Caco-2 (cell line): ENCODE results near the gene AOC3. TPM values are rescaled to one million over a fixed set of nuclear protein-coding genes. Genes with fewer than 3 reads are reported as not detected.
"Not testable (repeated sequence)": the region's sequence is repeated elsewhere in the genome, so short reads cannot be mapped to it uniquely, and the experiment has no call there.

Source experiments
- BruUV-seq: library from RNA; stranded (reverse); fragments of 400-500 nt; replicated peaks from 2 replicates; lab custom pipeline; 2021; lab: Mats Ljungman, UMichigan
- CTCF ChIA-PET: fragments of 300-600 bp; sonication (Branson Sonifier 250); formaldehyde crosslinking; loops from one replicate; lab custom pipeline; 2022; ENCODE audit warnings: antibody characterized with exemption; lab: Charles Lee
- POLR2A ChIA-PET: fragments of 300-600 bp; sonication (Branson Sonifier 250); formaldehyde crosslinking; loops from one replicate; lab custom pipeline; 2022; ENCODE audit warnings: antibody characterized with exemption; lab: Charles Lee
- DNase-seq, 2 experiments: peaks; one replicate each; pipeline versions ENCODE4 v3.0.0 to v3.0.0-alpha.2; 2020 to 2022
- H3K27me3 ChIP-seq: replicated peaks from 2 replicates; pipeline ENCODE4 v1.6.0; 2011; ENCODE audit warnings: low read length; ENCODE audit not compliant: control insufficient read depth, insufficient read depth
- H3K36me3 ChIP-seq: 2 replicates; pipeline ENCODE4 v1.5.1; 2011; ENCODE audit warnings: low read length; ENCODE audit not compliant: control insufficient read depth, insufficient read depth
- H3K4me1 ChIP-seq: fragments of 250-450 bp; sonication (Bioruptor Pico); 2 replicates; pipeline ENCODE4 v1.5.1; 2020; ENCODE audit warnings: mild to moderate bottlenecking
- H3K4me3 ChIP-seq: 2 replicates; pipeline ENCODE4 v1.5.1; 2011; ENCODE audit warnings: low read depth, mild to moderate bottlenecking, control low read depth, low read length
- H3K9me3 ChIP-seq: fragments of 250-450 bp; sonication (Bioruptor Pico); 2 replicates; pipeline ENCODE4 v1.5.1; 2020; ENCODE audit warnings: mild to moderate bottlenecking, moderate library complexity
- H3K27ac Mint-ChIP-seq: one replicate; pipeline ENCODE4 v1.8.0; 2022; ENCODE audit warnings: mixed read lengths; ENCODE audit not compliant: unreplicated experiment
- H3K27me3 Mint-ChIP-seq: one replicate; pipeline ENCODE4 v1.8.0; 2022; ENCODE audit warnings: mixed read lengths; ENCODE audit not compliant: insufficient read depth, unreplicated experiment
- H3K36me3 Mint-ChIP-seq: one replicate; pipeline ENCODE4 v1.8.0; 2022; ENCODE audit warnings: mild to moderate bottlenecking, mixed read lengths; ENCODE audit not compliant: insufficient read depth, unreplicated experiment
- H3K4me1 Mint-ChIP-seq: one replicate; pipeline ENCODE4 v1.8.0; 2022; ENCODE audit warnings: low read depth, mixed read lengths; ENCODE audit not compliant: unreplicated experiment
- H3K4me3 Mint-ChIP-seq: one replicate; pipeline ENCODE4 v1.8.0; 2022; ENCODE audit warnings: mild to moderate bottlenecking, moderate library complexity, mixed read lengths; ENCODE audit not compliant: unreplicated experiment
- H3K9me3 Mint-ChIP-seq: one replicate; pipeline ENCODE4 v1.8.0; 2022; ENCODE audit warnings: mixed read lengths; ENCODE audit not compliant: unreplicated experiment
- CTCF ChIP-seq, 2 experiments: fragments of 200-600 bp in 1 of 2; IDR thresholded peaks; 1 replicate in 1 of 2; 2 replicates in 1 of 2; pipeline versions ENCODE4 v1.5.1 to v1.8.0; 2011 to 2022; ENCODE audit warnings: antibody characterized with exemption in 1 of 2, control low read depth in 1 of 2, inconsistent platforms in 1 of 2, low read depth in 1 of 2, low read length in 1 of 2, mild to moderate bottlenecking in 1 of 2, moderate library complexity in 1 of 2; ENCODE audit not compliant: insufficient read depth in 1 of 2, severe bottlenecking in 1 of 2, unreplicated experiment in 1 of 2
- intact Hi-C: fragments of 100-400 bp; cut with micrococcal nuclease; formaldehyde crosslinking; loops from one replicate; pipeline ENCODE4 v1.10.0; 2022; ENCODE audit not compliant: unreplicated experiment
- total RNA-seq: library from RNA; stranded (reverse); gene quantifications from 2 replicates; pipeline ENCODE4 v1.2.3, GENCODE V29; 2022

Gene AOC3
- total RNA-seq, 1 experiment from 2014 or later = 0.93 TPM

- H3K4me1 Mint-ChIP-seq = peaks cover 18% of the 10 kb centered on the region
- DNase-seq = no peak
- no peaks in the 10 kb centered on the region for H3K36me3 Mint-ChIP-seq
- H3K4me3 Mint-ChIP-seq = no peak overlapping the region
- H3K9me3 Mint-ChIP-seq = peaks cover 30% of the 10 kb centered on the region
- H3K27ac Mint-ChIP-seq = peak overlapping the region; percentile 65
- ChIA-PET CTCF (interaction anchor here (0.6 to 1.3 kb wide), 3 partner anchors 11 to 33 kb away, joined by 3 to 9 read pairs (median 3); partner anchors contain the start of gene PSME3), POLR2A (no interaction called here)
- Histone ChIP-seq H3K4me1 (peaks cover 7% of the 10 kb centered on the region), H3K9me3 (peaks cover 8% of the 10 kb centered on the region; the same call in 1 of the 2 replicates), H3K27me3 (no peaks in the 10 kb centered on the region), H3K4me3 (no peak overlapping the region), H3K36me3 (no peaks in the 10 kb centered on the region)
- intact Hi-C loops = no loop called here
- BruUV-seq = no TSS peak
- no peaks in the 10 kb centered on the region for H3K27me3 Mint-ChIP-seq
- no peak for TF ChIP-seq CTCF (IDR thresholded peaks at IDR 0.05; ENCODE audit: insufficient read depth in 1 of 2, low read depth in 1 of 2, low read length in 1 of 2, severe bottlenecking in 1 of 2, unreplicated experiment in 1 of 2)
These were observed 15.9 kb downstream of the AOC3 start for GRCh38 chr17:42866631-42867575.

GRCh38 chr17:42867694-42868261 is 16.8 kb downstream of the AOC3 start:
- H3K36me3 Mint-ChIP-seq, H3K4me3 Mint-ChIP-seq, DNase-seq, H3K27me3 ChIP-seq, POLR2A ChIA-PET, H3K36me3 ChIP-seq, H3K9me3 ChIP-seq, intact Hi-C loops, H3K27ac Mint-ChIP-seq, H3K4me3 ChIP-seq, H3K27me3 Mint-ChIP-seq, BruUV-seq, H3K4me1 ChIP-seq: not testable (repeated sequence)
- Mint-ChIP-seq H3K9me3 (peaks cover 31% of the 10 kb centered on the region), H3K4me1 (peaks cover 18% of the 10 kb centered on the region)
- CTCF ChIA-PET = interaction anchor here (0.6 to 0.8 kb wide), 2 partner anchors 10 to 23 kb away, joined by 3 to 9 read pairs; no protein-coding TSS in a partner anchor

- H3K27me3 ChIP-seq = no peaks in the 10 kb centered on the region
- no peak overlapping the region for H3K27ac Mint-ChIP-seq
- no peaks in the 10 kb centered on the region for H3K27me3 Mint-ChIP-seq
- H3K36me3 Mint-ChIP-seq = no peaks in the 10 kb centered on the region
- intact Hi-C loops = no loop called here
- no TSS peak for BruUV-seq
- POLR2A ChIA-PET = no interaction called here
- H3K9me3 Mint-ChIP-seq = peaks cover 29% of the 10 kb centered on the region
- no peaks in the 10 kb centered on the region for H3K36me3 ChIP-seq
- TF ChIP-seq CTCF (IDR thresholded peaks at IDR 0.05; ENCODE audit: insufficient read depth in 1 of 2, low read depth in 1 of 2, low read length in 1 of 2, severe bottlenecking in 1 of 2, unreplicated experiment in 1 of 2) = no peak
- no peak overlapping the region for H3K4me3 ChIP-seq
- no peak for DNase-seq
- H3K4me1 Mint-ChIP-seq = peaks cover 18% of the 10 kb centered on the region
- peaks cover 8% of the 10 kb centered on the region; the same call in 1 of the 2 replicates for H3K9me3 ChIP-seq
- H3K4me3 Mint-ChIP-seq = no peak overlapping the region
- CTCF ChIA-PET = no interaction called here
- H3K4me1 ChIP-seq = peaks cover 7% of the 10 kb centered on the region
These were observed 17.3 kb downstream of the AOC3 start for GRCh38 chr17:42868338-42868737.
